RWPE1 (cell line): ENCODE data around the gene RGL4.
"Not testable (repeated sequence)": the region's sequence is repeated elsewhere in the genome, so short reads cannot be mapped to it uniquely, and the experiment has no call there.

Experiments
- CTCF ChIA-PET: fragments of 350-600 bp; sonication (Branson Sonifier 250); formaldehyde crosslinking; extraction: SDS; loops from one replicate; lab custom pipeline; 2021; lab: Yijun Ruan, JAX
- POLR2A ChIA-PET: fragments of 400-600 bp; formaldehyde crosslinking; extraction: SDS; loops from one replicate; lab custom pipeline; 2020; ENCODE audit warnings: antibody characterized with exemption; ENCODE audit not compliant: low non-redundant PET; lab: Yijun Ruan, JAX
- DNase-seq: peaks from one replicate; pipeline ENCODE4 v3.0.0; 2012; ENCODE audit warnings: low spot score
- H3K27ac ChIP-seq: fragments of 450-650 bp; 2 replicates; pipeline ENCODE4 v1.5.1; 2017
- CTCF ChIP-seq: fragments of 450-650 bp; conservative IDR thresholded peaks from 2 replicates; pipeline ENCODE4 v1.5.1; 2017; ENCODE audit warnings: low read depth, mild to moderate bottlenecking

Gene RGL4

GRCh38 chr22:23675502-23676415 lies 15.1 kb upstream of the RGL4 start:
- ChIA-PET POLR2A (no interaction called here), CTCF (no interaction called here)
- no peak for TF ChIP-seq CTCF

DNA sequence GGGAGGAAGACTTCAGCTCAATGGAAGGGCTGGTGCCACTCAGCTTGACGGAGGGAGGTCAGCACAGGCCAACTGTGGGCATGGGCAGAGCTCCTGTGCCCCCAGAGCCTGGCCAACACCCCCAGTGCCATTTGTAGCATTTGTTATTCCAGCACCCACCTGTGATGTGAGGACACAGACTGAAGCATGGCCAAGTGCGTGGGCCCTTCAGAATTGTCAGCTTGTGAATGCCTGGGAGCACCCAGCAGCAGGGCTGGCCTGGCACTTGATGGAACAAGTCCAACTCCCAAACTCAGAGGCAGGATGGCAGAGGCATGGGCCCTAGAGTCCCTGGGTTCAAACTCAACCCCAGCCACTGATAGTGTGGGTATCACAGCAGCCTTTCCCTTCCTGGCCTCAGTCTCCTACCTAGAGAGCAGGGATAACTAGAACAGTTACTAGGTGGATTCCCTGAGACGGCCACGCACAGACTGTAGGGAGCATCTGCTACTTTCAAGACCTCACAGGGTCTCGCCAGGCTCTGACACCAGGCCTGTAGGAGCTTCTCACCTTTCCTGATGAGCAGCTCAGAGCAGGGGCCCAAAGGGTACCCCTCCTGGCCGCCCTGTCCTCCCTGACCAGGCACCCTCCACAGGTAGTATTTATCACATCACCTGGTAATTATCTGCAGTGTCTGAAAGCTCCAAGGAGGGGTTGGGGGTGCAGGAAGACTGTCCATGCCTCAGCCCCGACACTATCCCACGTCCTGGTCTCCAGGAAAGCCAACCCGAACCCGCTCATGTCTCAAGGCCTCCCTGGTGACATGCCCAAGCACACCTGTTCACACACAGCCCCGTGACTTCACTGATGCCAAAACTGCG lies 13.7 kb upstream of the RGL4 start:
- CTCF ChIA-PET, DNase-seq, H3K27ac ChIP-seq, POLR2A ChIA-PET: not testable (repeated sequence)

More at GRCh38 chr22:23675502-23676415, 15.1 kb upstream of the RGL4 start:
- DNase-seq, result no peak
- H3K27ac ChIP-seq, result no peak overlapping the region

DNA sequence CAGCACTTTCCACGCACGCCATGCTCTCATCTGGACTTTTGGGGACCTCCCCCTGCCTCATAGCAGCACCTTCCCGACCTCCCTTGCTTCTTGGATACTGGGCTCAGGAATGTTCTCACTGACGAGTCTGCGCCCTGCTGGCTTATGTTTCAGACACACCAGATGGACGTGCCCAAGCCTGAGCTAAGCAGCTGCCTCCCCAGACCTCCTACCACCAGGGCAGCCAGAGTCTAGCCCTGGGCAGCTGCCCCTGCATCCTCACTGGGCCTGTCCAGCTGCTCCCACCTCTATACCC lies 13.2 kb upstream of the RGL4 start:
- POLR2A ChIA-PET, result no interaction called here
- no peak for TF ChIP-seq CTCF
- DNase-seq, result no peak
- no peak overlapping the region for H3K27ac ChIP-seq
- CTCF ChIA-PET, result no interaction called here

- ChIA-PET POLR2A (no interaction called here), CTCF (no interaction called here)
- no peak for DNase-seq
- no peak for TF ChIP-seq CTCF
- H3K27ac ChIP-seq, result no peak overlapping the region
Measured at GRCh38 chr22:23678133-23678532, 12.7 kb upstream of the RGL4 start.

GRCh38 chr22:23681026-23681809 lies 9.6 kb upstream of the RGL4 start:
- no peak for DNase-seq
- no peak overlapping the region for H3K27ac ChIP-seq
- POLR2A ChIA-PET, result no interaction called here
- no peak for TF ChIP-seq CTCF
- CTCF ChIA-PET, result no interaction called here

DNA sequence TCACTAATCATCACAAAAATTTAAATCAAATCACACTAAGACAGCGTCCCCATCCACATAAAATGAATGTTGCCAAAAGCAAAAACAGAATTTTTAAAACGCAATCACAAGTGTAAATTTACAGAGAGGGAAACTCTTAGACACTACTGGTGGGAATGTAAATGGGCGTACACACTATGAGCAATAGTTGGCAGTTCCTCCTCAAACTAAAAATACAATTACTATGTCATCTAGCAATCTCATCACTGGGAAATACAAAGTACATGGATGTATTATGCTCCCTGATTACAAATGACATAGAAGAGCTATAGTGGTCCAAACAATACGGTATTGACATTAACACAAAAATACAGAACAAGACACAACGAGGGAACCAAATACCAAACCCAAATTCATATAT lies 8.7 kb upstream of the RGL4 start:
- CTCF ChIA-PET, result no interaction called here
- DNase-seq, result no peak
- TF ChIP-seq CTCF, result no peak
- H3K27ac ChIP-seq, result no peak overlapping the region
- POLR2A ChIA-PET, result no interaction called here
